ENCODE data around the gene CNST. TPM values are rescaled to one million over a fixed set of nuclear protein-coding genes. Genes with fewer than 3 reads are reported as not detected.
A peak's percentile ranks its signal among the peaks of the same experiment; 100 is the strongest.

CNST gene
- total and polyA plus RNA-seq, 9 of the 15 experiments (the other 6 are each of a cell fraction or from before 2014, with no cell fraction given), result 17.0 to 55.3 (median 30.8) TPM

DNA sequence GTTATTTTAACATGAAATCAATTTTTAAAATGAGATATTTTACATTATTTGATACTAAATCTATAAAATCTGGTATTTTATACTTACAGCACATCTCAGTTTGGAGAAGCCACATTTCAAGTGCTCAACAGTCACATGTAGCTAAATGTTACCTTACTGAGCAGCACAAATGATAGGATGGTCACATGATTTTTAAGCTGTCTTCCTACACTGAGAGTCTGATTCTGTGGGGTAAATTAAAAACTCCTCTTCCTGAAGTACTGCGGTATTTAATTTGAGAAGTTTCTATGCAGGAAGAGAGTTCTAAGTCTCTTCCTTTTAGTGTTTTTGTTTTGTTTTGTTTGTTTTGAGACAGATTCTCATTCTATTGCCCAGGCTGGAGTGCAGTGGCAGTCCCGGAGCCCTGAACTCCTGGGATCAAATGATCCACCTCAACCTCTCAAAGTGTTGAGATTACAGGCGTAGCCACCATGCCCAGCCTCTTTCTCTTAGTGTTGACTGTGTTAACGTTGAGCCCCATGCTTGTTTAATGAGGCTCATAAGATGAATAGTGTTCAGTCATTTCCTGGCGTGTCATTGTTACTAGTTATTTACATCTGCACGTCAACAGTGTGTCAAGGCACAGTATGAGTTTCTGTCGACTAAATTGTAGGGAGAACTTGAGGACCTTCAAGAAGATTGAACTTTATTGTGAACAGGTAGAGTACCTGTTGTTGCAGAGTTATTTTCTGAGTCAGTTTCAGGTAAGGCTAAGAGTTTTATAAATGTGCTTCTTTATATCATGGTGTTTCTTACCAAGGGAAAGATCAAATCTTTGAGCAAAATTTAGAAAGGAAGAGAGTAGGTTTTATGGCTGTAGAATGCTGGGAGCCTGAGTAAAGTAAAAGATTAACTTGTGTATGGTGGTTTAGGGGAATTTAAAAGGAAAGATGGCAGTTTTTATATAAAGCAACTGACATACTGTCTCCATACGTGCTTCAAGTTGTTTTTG lies 3.3 kb downstream of the CNST start (continued):
- TF ChIP-seq, protein P1, sequence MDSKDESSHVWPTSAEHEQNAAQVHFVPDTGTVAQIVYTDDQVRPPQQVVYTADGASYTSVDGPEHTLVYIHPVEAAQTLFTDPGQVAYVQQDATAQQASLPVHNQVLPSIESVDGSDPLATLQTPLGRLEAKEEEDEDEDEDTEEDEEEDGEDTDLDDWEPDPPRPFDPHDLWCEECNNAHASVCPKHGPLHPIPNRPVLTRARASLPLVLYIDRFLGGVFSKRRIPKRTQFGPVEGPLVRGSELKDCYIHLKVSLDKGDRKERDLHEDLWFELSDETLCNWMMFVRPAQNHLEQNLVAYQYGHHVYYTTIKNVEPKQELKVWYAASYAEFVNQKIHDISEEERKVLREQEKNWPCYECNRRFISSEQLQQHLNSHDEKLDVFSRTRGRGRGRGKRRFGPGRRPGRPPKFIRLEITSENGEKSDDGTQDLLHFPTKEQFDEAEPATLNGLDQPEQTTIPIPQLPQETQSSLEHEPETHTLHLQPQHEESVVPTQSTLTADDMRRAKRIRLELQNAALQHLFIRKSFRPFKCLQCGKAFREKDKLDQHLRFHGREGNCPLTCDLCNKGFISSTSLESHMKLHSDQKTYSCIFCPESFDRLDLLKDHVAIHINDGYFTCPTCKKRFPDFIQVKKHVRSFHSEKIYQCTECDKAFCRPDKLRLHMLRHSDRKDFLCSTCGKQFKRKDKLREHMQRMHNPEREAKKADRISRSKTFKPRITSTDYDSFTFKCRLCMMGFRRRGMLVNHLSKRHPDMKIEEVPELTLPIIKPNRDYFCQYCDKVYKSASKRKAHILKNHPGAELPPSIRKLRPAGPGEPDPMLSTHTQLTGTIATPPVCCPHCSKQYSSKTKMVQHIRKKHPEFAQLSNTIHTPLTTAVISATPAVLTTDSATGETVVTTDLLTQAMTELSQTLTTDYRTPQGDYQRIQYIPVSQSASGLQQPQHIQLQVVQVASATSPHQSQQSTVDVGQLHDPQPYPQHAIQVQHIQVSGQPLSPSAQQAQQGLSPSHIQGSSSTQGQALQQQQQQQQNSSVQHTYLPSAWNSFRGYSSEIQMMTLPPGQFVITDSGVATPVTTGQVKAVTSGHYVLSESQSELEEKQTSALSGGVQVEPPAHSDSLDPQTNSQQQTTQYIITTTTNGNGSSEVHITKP (IDR thresholded peaks at IDR 0.05; ENCODE audit: partially characterized antibody), result no peak
- TF ChIP-seq, protein P2, sequence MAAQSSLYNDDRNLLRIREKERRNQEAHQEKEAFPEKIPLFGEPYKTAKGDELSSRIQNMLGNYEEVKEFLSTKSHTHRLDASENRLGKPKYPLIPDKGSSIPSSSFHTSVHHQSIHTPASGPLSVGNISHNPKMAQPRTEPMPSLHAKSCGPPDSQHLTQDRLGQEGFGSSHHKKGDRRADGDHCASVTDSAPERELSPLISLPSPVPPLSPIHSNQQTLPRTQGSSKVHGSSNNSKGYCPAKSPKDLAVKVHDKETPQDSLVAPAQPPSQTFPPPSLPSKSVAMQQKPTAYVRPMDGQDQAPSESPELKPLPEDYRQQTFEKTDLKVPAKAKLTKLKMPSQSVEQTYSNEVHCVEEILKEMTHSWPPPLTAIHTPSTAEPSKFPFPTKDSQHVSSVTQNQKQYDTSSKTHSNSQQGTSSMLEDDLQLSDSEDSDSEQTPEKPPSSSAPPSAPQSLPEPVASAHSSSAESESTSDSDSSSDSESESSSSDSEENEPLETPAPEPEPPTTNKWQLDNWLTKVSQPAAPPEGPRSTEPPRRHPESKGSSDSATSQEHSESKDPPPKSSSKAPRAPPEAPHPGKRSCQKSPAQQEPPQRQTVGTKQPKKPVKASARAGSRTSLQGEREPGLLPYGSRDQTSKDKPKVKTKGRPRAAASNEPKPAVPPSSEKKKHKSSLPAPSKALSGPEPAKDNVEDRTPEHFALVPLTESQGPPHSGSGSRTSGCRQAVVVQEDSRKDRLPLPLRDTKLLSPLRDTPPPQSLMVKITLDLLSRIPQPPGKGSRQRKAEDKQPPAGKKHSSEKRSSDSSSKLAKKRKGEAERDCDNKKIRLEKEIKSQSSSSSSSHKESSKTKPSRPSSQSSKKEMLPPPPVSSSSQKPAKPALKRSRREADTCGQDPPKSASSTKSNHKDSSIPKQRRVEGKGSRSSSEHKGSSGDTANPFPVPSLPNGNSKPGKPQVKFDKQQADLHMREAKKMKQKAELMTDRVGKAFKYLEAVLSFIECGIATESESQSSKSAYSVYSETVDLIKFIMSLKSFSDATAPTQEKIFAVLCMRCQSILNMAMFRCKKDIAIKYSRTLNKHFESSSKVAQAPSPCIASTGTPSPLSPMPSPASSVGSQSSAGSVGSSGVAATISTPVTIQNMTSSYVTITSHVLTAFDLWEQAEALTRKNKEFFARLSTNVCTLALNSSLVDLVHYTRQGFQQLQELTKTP (IDR thresholded peaks at IDR 0.05; ENCODE audit: low read depth in 1 of 2, partially characterized antibody in 2 of 2), result no peak
- TF ChIP-seq EWSR1 (IDR thresholded peaks at IDR 0.05; ENCODE audit: borderline replicate concordance, low read depth, partially characterized antibody), result no peak
- TF ChIP-seq, protein P3, sequence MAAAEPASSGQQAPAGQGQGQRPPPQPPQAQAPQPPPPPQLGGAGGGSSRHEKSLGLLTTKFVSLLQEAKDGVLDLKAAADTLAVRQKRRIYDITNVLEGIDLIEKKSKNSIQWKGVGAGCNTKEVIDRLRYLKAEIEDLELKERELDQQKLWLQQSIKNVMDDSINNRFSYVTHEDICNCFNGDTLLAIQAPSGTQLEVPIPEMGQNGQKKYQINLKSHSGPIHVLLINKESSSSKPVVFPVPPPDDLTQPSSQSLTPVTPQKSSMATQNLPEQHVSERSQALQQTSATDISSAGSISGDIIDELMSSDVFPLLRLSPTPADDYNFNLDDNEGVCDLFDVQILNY (CRISPR knock-in tag; IDR thresholded peaks at IDR 0.05), result no peak
- no peak for TF ChIP-seq RBFOX2 (IDR thresholded peaks at IDR 0.05; ENCODE audit: low read depth, low read length)
- TF ChIP-seq TEAD2 (tag; IDR thresholded peaks at IDR 0.05), result no peak
- TF ChIP-seq CTBP1 (IDR thresholded peaks at IDR 0.05; ENCODE audit: borderline replicate concordance), result 0 out of 2 replicates have a peak, but pooled peaks have one; percentile 15
- no peak for TF ChIP-seq COPS2 (conservative IDR thresholded peaks at IDR 0.05)
- TF ChIP-seq, protein P4, sequence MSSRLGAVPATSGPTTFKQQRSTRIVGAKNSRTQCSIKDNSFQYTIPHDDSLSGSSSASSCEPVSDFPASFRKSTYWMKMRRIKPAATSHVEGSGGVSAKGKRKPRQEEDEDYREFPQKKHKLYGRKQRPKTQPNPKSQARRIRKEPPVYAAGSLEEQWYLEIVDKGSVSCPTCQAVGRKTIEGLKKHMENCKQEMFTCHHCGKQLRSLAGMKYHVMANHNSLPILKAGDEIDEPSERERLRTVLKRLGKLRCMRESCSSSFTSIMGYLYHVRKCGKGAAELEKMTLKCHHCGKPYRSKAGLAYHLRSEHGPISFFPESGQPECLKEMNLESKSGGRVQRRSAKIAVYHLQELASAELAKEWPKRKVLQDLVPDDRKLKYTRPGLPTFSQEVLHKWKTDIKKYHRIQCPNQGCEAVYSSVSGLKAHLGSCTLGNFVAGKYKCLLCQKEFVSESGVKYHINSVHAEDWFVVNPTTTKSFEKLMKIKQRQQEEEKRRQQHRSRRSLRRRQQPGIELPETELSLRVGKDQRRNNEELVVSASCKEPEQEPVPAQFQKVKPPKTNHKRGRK (tag; IDR thresholded peaks at IDR 0.05), result no peak
- no peak for TF ChIP-seq ERF (CRISPR knock-in tag; IDR thresholded peaks at IDR 0.05)
- no peak for TF ChIP-seq POLR2B (IDR thresholded peaks at IDR 0.05; ENCODE audit: low read depth, partially characterized antibody)
- TF ChIP-seq, protein P5, sequence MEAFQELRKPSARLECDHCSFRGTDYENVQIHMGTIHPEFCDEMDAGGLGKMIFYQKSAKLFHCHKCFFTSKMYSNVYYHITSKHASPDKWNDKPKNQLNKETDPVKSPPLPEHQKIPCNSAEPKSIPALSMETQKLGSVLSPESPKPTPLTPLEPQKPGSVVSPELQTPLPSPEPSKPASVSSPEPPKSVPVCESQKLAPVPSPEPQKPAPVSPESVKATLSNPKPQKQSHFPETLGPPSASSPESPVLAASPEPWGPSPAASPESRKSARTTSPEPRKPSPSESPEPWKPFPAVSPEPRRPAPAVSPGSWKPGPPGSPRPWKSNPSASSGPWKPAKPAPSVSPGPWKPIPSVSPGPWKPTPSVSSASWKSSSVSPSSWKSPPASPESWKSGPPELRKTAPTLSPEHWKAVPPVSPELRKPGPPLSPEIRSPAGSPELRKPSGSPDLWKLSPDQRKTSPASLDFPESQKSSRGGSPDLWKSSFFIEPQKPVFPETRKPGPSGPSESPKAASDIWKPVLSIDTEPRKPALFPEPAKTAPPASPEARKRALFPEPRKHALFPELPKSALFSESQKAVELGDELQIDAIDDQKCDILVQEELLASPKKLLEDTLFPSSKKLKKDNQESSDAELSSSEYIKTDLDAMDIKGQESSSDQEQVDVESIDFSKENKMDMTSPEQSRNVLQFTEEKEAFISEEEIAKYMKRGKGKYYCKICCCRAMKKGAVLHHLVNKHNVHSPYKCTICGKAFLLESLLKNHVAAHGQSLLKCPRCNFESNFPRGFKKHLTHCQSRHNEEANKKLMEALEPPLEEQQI (IDR thresholded peaks at IDR 0.05), result no peak
- no peak for TF ChIP-seq ZZZ3 (IDR thresholded peaks at IDR 0.05)

Measured in K562 (cell line).